M059J (cell line): ENCODE data around the gene SPNS2. TPM values are rescaled to one million over a fixed set of nuclear protein-coding genes. Genes with fewer than 3 reads are reported as not detected.

Source experiments
- DNase-seq: peaks from one replicate; pipeline ENCODE4 v3.0.0-alpha.2; 2012; ENCODE audit warnings: low read depth
- total RNA-seq: library from RNA; depleted of rRNA; stranded (reverse); fragments of >200 nt; shearing (Covaris generic); gene quantifications from 2 replicates; pipeline ENCODE4 v1.2.3, GENCODE V29; 2014; rRNA removed

The SPNS2 gene
- total RNA-seq, 1 experiment from 2014 or later = 0.52 TPM

DNA sequence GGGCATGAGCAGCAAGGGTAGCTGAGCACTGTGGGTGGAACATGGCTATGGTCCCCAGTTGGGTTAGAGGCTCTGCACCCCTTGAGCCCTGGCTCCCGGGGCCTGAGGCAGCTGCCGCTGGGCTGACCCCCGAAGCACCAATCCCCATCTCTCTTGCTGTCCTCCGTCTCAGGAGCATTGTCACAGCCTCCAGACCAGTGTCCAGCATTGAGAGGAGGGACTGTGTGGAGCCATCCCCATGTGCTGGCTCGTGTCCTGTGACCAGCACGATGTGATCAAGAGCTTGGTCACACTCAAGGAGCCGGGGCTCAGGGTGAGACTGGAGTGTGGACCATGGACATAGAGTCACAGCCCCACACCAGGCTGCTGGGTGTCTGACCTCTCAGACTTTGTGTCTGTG is 88.5 kb downstream of the SPNS2 start:
- DNase-seq = no peak

DNA sequence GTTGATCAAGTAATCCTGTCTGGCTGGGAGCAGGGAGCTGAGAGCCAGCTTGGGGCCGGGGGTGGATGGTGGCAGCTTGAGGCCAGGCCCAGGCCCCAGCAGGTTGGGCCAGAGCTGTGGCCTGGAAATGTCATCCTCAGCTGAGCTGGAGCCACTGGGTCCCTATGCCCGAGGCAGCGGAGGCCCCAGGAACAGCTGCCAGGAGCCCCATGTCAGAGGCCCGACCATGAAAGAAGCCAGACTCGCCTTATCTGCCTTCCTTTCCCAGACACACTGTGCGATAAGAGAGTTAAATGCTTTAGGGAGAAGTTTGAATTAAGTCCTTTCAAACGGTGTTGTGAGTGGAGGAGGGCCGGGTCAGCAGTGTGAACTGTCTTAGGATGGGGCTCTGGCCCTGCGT is 89.1 kb downstream of the SPNS2 start:
- no peak for DNase-seq

DNA sequence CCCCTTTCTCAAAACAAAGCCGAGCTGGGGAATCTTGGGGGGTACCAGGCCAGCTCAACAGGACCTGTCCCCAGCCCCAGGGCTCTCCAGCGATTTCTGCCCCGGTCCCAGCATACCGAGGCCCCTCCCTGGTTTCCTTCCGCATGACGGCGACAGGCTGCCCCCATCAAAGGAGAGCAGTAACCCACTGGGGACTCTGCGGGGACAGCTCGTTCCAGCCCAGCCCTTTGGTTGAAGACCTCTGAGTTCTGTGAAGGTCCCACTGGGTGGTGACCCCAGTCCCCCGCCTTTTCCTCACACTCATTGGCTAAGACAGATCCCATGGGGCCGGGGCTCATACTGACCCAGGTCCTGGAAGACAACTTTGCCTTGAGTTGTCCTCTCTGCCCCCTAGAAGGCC is 89.7 kb downstream of the SPNS2 start:
- DNase-seq = no peak

Other genes with a start within 250 kb of the SPNS2 start
- 17.5 and 37.4 TPM in 2 replicates for gene ANKFY1, start 234.9 kb upstream of the SPNS2 start, total RNA-seq
- gene UBE2G1, start 132.2 kb upstream of the SPNS2 start, total RNA-seq = 50.2 and 63.0 TPM in 2 replicates
- gene SPNS3, start 64.9 kb upstream of the SPNS2 start, total RNA-seq = 0.05 TPM in 1 of 2 replicates, not detected in the other
- gene MYBBP1A, start 56.5 kb downstream of the SPNS2 start, total RNA-seq = 26.9 and 45.3 TPM in 2 replicates
- not detected in 2 replicates for gene GGT6, start 61.7 kb downstream of the SPNS2 start, total RNA-seq
- gene SMTNL2, start 85.6 kb downstream of the SPNS2 start, total RNA-seq = not detected in 2 replicates
- not detected in 2 replicates for gene ALOX15, start 142.8 kb downstream of the SPNS2 start, total RNA-seq
- 12.5 and 20.8 TPM in 2 replicates for gene PELP1, start 205.3 kb downstream of the SPNS2 start, total RNA-seq
- 12.5 and 15.4 TPM in 2 replicates for gene ARRB2, start 211.8 kb downstream of the SPNS2 start, total RNA-seq
- gene MED11, start 232.5 kb downstream of the SPNS2 start, total RNA-seq = 15.4 and 18.7 TPM in 2 replicates
- gene ZMYND15, start 241.0 kb downstream of the SPNS2 start, total RNA-seq = not detected in 2 replicates
- 2.9 and 5.5 TPM in 2 replicates for gene CXCL16, start 241.0 kb downstream of the SPNS2 start, total RNA-seq